B cell (primary cell): Measurements from ENCODE around the gene NEK5. TPM values are rescaled to one million over a fixed set of nuclear protein-coding genes. Genes with fewer than 3 reads are reported as not detected.
"Not testable (repeated sequence)": the region's sequence is repeated elsewhere in the genome, so short reads cannot be mapped to it uniquely, and the experiment has no call there.

Experiments used
- ATAC-seq: fragments of 200-7000 bp; cut with Tn5 transposase; one replicate; pipeline ENCODE4 v1.10.0; 2021; ENCODE audit warnings: low read depth, mild to moderate bottlenecking, moderate number of reproducible peaks, moderate library complexity
- CTCF ChIA-PET: fragments of 350-600 bp; sonication (Branson Sonifier 250); formaldehyde crosslinking; loops from one replicate; lab custom pipeline; 2021; ENCODE audit warnings: antibody characterized with exemption, inconsistent platforms; lab: Charles Lee
- POLR2A ChIA-PET: fragments of 350-600 bp; sonication (Branson Sonifier 250); formaldehyde crosslinking; loops from one replicate; lab custom pipeline; 2021; ENCODE audit warnings: antibody characterized with exemption; lab: Charles Lee
- DNase-seq: peaks from one replicate; pipeline ENCODE4 v3.0.0; 2013
- H2AFZ ChIP-seq: 2 replicates; pipeline ENCODE4 v1.6.1; 2012; ENCODE audit warnings: mild to moderate bottlenecking, low read depth, low read length; ENCODE audit not compliant: insufficient read depth, poor library complexity, severe bottlenecking
- H3K27ac ChIP-seq, 2 donors: 1 replicate in 1 of 2; 2 replicates in 1 of 2; pipeline ENCODE4 v1.5.1; 2012 to 2013; ENCODE audit warnings: low read length in 2 of 2, mild to moderate bottlenecking in 2 of 2, moderate library complexity in 1 of 2
- H3K27me3 ChIP-seq, 4 experiments: fragments of 200-600 bp in 1 of 4; sonication (generic) in 1 of 4; replicated peaks in 1 of 4; 1 replicate in 2 of 4; 2 replicates in 2 of 4; pipeline versions ENCODE4 v1.6.1 to v1.7.0; 2013 to 2016; ENCODE audit warnings: low read length in 3 of 4, mild to moderate bottlenecking in 2 of 4, mixed read lengths in 1 of 4, moderate library complexity in 1 of 4; ENCODE audit not compliant: insufficient read depth in 4 of 4, control insufficient read depth in 3 of 4; ENCODE audit errors: control extremely low read depth in 1 of 4
- H3K36me3 ChIP-seq, 2 experiments: replicated peaks in 1 of 2; 1 replicate in 1 of 2; 2 replicates in 1 of 2; pipeline versions ENCODE4 v1.6.1 to v1.7.1; 2013; ENCODE audit warnings: low read length in 1 of 2; ENCODE audit not compliant: insufficient read depth in 2 of 2, control insufficient read depth in 1 of 2; ENCODE audit errors: control extremely low read depth in 1 of 2, extremely low read depth in 1 of 2
- H3K4me1 ChIP-seq, 2 donors: fragments of 200-600 bp in 1 of 2; sonication (generic) in 1 of 2; 1 replicate in 1 of 2; 2 replicates in 1 of 2; pipeline versions ENCODE4 v1.5.1 to v1.6.1; 2013 to 2017; ENCODE audit warnings: low read length in 2 of 2; ENCODE audit not compliant: control insufficient read depth in 2 of 2, insufficient read depth in 2 of 2
- H3K4me2 ChIP-seq: replicated peaks from 2 replicates; pipeline ENCODE3; 2012; ENCODE audit warnings: mild to moderate bottlenecking, low read depth, low read length; ENCODE audit not compliant: poor library complexity, severe bottlenecking
- H3K4me3 ChIP-seq, 5 experiments: fragments of 200-600 bp in 1 of 5; sonication (generic) in 1 of 5; 1 replicate in 3 of 5; 2 replicates in 2 of 5; pipeline versions ENCODE4 v1.5.1 to v1.7.0; 2011 to 2016; ENCODE audit warnings: low read length in 4 of 5, mild to moderate bottlenecking in 4 of 5, low read depth in 2 of 5, control low read depth in 1 of 5, moderate library complexity in 1 of 5; ENCODE audit not compliant: insufficient read depth in 1 of 5; ENCODE audit errors: control extremely low read depth in 1 of 5, extremely low read depth in 1 of 5
- H3K79me2 ChIP-seq: fragments of 200-600 bp; sonication (generic); one replicate; pipeline ENCODE4 v1.6.0; 2016; ENCODE audit warnings: low read length; ENCODE audit not compliant: control insufficient read depth, insufficient read depth
- H3K9ac ChIP-seq: fragments of 200-600 bp; sonication (generic); 2 replicates; pipeline ENCODE4 v1.6.1; 2017; ENCODE audit warnings: mild to moderate bottlenecking, low read length, moderate library complexity
- H3K9me3 ChIP-seq, 3 donors: one replicate each; pipeline versions ENCODE4 v1.6.1 to v1.7.1; 2013; ENCODE audit warnings: low read length in 2 of 3; ENCODE audit not compliant: control insufficient read depth in 2 of 3, insufficient read depth in 1 of 3; ENCODE audit errors: control extremely low read depth in 1 of 3
- H4K20me1 ChIP-seq: 2 replicates; pipeline ENCODE4 v1.6.0; 2012; ENCODE audit warnings: mild to moderate bottlenecking, low read length; ENCODE audit not compliant: insufficient read depth, control insufficient read depth, poor library complexity, severe bottlenecking
- H3K27ac Mint-ChIP-seq: one replicate; pipeline ENCODE4 v1.8.0; 2021; ENCODE audit warnings: mixed read lengths
- H3K27me3 Mint-ChIP-seq: one replicate; pipeline ENCODE4 v1.8.0; 2021; ENCODE audit warnings: mixed read lengths
- H3K4me1 Mint-ChIP-seq: one replicate; pipeline ENCODE4 v1.8.0; 2021; ENCODE audit warnings: mixed read lengths
- H3K4me3 Mint-ChIP-seq: one replicate; pipeline ENCODE4 v1.8.0; 2021; ENCODE audit warnings: mixed read lengths
- H3K9me3 Mint-ChIP-seq: one replicate; pipeline ENCODE4 v1.8.0; 2022; ENCODE audit warnings: mixed read lengths; ENCODE audit not compliant: insufficient read depth
- EZH2 ChIP-seq: IDR thresholded peaks from 2 replicates; pipeline ENCODE4 v1.6.1; 2012; ENCODE audit warnings: borderline replicate concordance, low read depth, mild to moderate bottlenecking, moderate library complexity, low read length; ENCODE audit not compliant: insufficient read depth, poor library complexity, severe bottlenecking
- whole genome bisulfite sequencing: methylation state at CpG from one replicate; pipeline ENCODE4 v1.1.5; 2013; ENCODE audit warnings: missing lambda C conversion rate; ENCODE audit not compliant: insufficient coverage; 5-methylcytosine and 5-hydroxymethylcytosine counted together
- intact Hi-C: fragments of 100-400 bp; cut with micrococcal nuclease; formaldehyde crosslinking; loops from one replicate; pipeline ENCODE4 v1.10.0; 2022
- polyA plus RNA-seq: library from polyadenylated mRNA; depleted of rRNA; stranded (reverse); fragments of >200 nt; gene quantifications from 2 replicates; pipeline ENCODE4 v1.2.3, GENCODE V29; 2012
- total RNA-seq, 2 donors: library from RNA; stranded (reverse); fragments of 120-200 nt in 1 of 2; gene quantifications; 1 replicate in 1 of 2; 2 replicates in 1 of 2; pipeline versions ENCODE4 v1.2.3 to v1.2.4, GENCODE V29; 2013 to 2022
- TF ChIP-seq, protein P1 (sequence below): fragments of 200-600 bp; IDR thresholded peaks from one replicate; pipeline ENCODE4 v1.8.0; 2022; ENCODE audit warnings: antibody characterized with exemption, mild to moderate bottlenecking

Gene NEK5
- total and polyA plus RNA-seq, 2 donors (not counting 1 experiment from before 2014, with no cell fraction given), result not detected

DNA sequence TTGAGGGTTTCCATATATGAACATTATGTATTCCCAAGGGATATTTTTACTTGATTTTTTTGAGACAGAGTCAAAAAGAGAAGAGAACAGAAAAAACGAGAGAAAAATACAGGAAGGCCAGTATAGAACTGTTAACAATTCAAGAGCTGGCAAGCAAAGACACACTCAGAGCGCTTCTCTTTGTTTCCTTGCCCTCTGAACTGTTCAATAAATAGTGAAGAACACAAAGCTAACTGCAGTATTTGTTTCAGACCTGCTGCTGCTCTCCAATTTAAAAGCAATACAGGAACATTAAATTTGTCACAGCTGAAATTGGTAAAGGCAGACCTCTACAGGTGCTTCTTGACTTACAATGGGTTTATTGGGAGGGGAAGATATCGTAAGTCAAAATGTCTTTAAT is 44.5 kb upstream of the NEK5 start:
- Histone ChIP-seq H3K4me1 (no peaks in the 10 kb centered on the region), H3K4me3 (no peak overlapping the region), H2AFZ (no peak overlapping the region), H3K79me2 (no peaks in the 10 kb centered on the region), H3K4me2 (no peak overlapping the region), H3K36me3 (peaks cover 6 to 51% of the 10 kb centered on the region in 2 experiments), H3K27ac (no peak overlapping the region), H3K9me3 (no peaks in the 10 kb centered on the region), H3K27me3 (no peaks in the 10 kb centered on the region), H4K20me1 (no peaks in the 10 kb centered on the region), H3K9ac (no peak overlapping the region)
- intact Hi-C loops, result no loop called here
- CTCF ChIA-PET, result no interaction called here
- DNase-seq (no peak), ATAC-seq (no peak)
- H3K4me3 Mint-ChIP-seq, result no peak overlapping the region
- no peaks in the 10 kb centered on the region for H3K27me3 Mint-ChIP-seq
- H3K27ac Mint-ChIP-seq, result no peak overlapping the region
- no peak for TF ChIP-seq EZH2
- TF ChIP-seq, protein P1, sequence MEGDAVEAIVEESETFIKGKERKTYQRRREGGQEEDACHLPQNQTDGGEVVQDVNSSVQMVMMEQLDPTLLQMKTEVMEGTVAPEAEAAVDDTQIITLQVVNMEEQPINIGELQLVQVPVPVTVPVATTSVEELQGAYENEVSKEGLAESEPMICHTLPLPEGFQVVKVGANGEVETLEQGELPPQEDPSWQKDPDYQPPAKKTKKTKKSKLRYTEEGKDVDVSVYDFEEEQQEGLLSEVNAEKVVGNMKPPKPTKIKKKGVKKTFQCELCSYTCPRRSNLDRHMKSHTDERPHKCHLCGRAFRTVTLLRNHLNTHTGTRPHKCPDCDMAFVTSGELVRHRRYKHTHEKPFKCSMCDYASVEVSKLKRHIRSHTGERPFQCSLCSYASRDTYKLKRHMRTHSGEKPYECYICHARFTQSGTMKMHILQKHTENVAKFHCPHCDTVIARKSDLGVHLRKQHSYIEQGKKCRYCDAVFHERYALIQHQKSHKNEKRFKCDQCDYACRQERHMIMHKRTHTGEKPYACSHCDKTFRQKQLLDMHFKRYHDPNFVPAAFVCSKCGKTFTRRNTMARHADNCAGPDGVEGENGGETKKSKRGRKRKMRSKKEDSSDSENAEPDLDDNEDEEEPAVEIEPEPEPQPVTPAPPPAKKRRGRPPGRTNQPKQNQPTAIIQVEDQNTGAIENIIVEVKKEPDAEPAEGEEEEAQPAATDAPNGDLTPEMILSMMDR, result no peak
- POLR2A ChIA-PET, result interaction anchor here (1.4 kb wide), 1 partner anchor 21 kb away, joined by 5 read pairs; no protein-coding TSS in a partner anchor
- 72% methylated on average over 2 of the region's 3 CpGs for WGBS
- peaks cover 9% of the 10 kb centered on the region for H3K4me1 Mint-ChIP-seq
- no peaks in the 10 kb centered on the region for H3K9me3 Mint-ChIP-seq

DNA sequence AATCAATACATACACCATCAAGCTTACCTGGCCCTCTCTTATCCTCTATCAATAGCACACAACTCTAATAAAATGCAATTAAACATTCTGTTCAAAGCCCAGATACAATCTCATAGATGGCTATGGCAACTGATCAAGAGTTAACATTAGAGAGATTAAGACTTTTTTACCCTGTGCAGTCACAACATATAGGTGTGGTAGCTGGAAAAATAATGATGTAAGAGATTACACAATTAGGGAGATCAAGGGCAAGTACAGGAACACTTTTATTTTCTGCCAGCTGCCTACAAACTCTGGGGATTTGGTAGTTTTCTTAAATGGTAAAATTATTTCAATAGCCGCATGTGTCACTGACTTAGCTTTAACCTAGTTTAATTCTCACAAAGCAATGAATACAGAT is 42.8 kb upstream of the NEK5 start:
- H3K9ac ChIP-seq, ATAC-seq, H4K20me1 ChIP-seq, H3K4me3 ChIP-seq, H3K27ac ChIP-seq, POLR2A ChIA-PET, H3K9me3 ChIP-seq, H3K27ac Mint-ChIP-seq, H2AFZ ChIP-seq, DNase-seq, H3K27me3 Mint-ChIP-seq, H3K4me3 Mint-ChIP-seq, H3K4me2 ChIP-seq, H3K9me3 Mint-ChIP-seq, intact Hi-C loops, H3K27me3 ChIP-seq, H3K4me1 ChIP-seq, CTCF ChIA-PET, H3K4me1 Mint-ChIP-seq, H3K79me2 ChIP-seq: not testable (repeated sequence)
- no CpG with 5 or more reads among the region's 1 CpG for WGBS
- H3K36me3 ChIP-seq, result peaks cover 5 to 46% of the 10 kb centered on the region in 2 experiments

DNA sequence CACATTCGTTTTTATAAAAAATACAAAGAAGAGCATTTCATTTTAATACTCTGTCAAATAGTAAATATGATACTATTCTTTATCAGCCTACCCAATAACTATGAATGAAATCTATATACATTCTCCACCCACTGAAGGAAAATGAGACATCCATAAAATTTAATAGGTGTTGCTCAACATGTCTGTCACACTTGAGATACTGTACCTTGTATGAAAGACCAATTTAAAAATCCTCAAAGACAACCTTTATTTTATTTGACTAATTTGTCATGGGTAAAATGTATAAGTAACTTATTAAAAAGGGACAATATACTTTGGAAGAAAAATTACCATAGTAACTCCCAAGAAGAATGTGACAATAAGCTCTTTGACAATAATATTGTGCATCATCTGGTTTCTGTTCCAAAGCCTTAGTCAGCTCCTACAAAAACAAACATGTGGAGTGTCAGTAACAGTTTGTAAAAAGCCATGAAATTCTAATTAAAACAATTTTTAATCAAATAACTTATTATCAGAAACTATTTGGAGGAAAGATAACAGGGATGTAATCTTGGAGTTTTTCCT is 42.0 kb upstream of the NEK5 start:
- peaks cover 5 to 50% of the 10 kb centered on the region in 2 experiments for H3K36me3 ChIP-seq
- H3K79me2 ChIP-seq, H3K9me3 Mint-ChIP-seq, DNase-seq, H3K4me1 ChIP-seq, H3K9ac ChIP-seq, H4K20me1 ChIP-seq, CTCF ChIA-PET, H3K4me2 ChIP-seq, H3K27me3 Mint-ChIP-seq, H3K27me3 ChIP-seq, H3K27ac ChIP-seq, H3K4me3 Mint-ChIP-seq, H2AFZ ChIP-seq, ATAC-seq, intact Hi-C loops, H3K27ac Mint-ChIP-seq, POLR2A ChIA-PET, H3K4me1 Mint-ChIP-seq, H3K9me3 ChIP-seq, H3K4me3 ChIP-seq: not testable (repeated sequence)
- no CpG with 5 or more reads among the region's 1 CpG for WGBS
